Activated CD4-positive, alpha-beta T cell treated with anti-CD3 and anti-CD28 coated beads, Interleukin-2, amount 50 U/mL, for 1 hour (primary cell): ENCODE measurements around the gene TMEM8B.

Experiments used
- DNase-seq: peaks from one replicate; pipeline ENCODE4 v3.0.0-alpha.2; 2020

The TMEM8B gene, protein sequence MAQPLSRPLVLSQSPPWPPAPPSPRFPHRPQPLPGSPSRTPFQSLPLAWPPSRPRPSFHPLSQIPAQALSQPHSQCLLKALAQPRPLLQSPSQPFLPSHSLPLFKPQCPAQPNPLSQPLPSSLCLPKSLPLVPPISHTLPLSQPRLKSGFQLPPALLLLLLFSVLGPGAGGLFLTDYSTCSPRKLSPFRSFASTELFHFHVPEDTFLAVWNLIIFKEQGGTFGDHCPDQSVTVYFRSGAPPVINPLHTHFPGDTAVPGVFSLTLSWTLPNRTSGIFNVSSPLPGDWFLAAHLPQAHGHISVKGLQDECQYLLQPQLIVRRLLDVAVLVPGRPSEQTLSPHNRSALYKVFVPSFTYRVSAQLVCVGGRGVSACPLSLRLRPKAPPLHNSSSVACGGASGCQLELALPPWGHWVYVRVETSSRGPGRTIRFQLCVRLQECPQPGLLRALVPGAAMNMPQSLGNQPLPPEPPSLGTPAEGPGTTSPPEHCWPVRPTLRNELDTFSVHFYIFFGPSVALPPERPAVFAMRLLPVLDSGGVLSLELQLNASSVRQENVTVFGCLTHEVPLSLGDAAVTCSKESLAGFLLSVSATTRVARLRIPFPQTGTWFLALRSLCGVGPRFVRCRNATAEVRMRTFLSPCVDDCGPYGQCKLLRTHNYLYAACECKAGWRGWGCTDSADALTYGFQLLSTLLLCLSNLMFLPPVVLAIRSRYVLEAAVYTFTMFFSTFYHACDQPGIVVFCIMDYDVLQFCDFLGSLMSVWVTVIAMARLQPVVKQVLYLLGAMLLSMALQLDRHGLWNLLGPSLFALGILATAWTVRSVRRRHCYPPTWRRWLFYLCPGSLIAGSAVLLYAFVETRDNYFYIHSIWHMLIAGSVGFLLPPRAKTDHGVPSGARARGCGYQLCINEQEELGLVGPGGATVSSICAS

DNA sequence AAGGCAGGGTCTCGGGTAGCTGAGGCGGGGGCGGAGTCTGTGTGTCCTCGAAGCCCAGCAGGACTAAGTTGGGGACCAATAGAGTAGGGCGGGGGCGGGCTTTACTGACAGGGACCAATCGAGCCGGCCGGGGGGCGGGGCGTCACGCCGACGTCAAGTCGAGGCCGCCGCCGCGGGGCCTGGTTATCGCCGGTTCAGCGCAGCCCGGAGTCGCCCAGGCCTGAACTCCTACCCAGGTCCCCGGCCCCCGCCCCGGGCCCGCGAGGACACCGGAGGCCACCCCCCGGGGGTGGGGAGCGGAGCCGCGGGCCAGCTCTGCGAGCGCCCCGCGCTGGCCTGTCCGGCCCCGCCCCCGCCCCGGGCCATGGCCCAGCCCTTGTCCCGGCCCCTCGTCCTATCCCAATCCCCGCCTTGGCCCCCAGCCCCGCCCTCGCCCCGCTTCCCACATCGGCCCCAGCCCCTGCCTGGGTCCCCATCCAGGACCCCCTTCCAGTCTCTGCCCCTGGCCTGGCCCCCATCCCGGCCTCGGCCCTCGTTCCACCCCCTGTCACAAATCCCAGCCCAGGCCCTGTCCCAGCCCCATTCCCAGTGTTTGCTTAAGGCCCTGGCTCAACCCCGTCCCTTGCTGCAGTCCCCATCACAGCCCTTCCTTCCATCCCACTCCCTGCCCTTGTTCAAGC, at the start of gene TMEM8B:
Gene TMEM8B (plus strand): TSS at position 145 of the 680 bp plus-strand sequence. CDS start 220 bp downstream, at position 365.
- peak; percentile 96 for DNase-seq

DNA sequence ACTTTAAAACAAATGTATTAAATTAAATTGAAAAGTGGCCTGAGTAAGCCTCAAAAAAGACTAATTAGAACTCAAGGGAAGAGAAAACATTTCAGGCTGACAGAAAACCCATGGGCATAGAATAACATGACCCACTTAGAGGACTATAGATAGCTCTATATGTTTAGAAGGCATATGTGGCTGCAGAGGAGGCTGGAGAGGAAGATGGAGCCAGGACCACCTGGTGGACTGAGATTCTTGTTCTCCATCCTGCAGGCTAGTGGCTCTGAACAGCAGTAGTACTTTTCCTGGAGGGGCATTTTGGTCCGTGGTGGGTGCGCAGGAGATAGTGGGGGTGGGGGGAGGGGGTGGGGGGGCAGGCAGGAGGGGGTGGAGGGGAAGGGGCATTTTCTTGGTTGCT, 48.0 kb upstream of the TMEM8B start:
- no peak for DNase-seq

DNA sequence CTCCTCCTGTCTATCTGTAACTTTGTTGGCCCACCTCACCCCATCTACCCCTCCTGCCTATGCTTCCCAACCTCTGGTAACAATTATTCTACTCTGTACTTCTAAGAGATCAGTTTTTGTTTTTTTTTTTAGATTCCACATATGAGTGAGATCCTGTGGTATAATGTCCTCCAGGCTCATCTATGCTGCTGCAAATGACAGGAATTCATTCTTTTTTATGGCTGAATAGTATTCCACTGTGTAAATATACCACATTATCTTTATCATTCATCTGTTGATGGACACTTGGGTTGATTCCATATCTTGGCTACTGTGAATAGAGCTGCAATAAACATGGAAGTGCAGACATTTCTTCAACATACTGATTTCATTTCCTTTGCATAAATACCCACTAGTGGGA, 45.6 kb upstream of the TMEM8B start:
- DNase-seq = no peak

DNA sequence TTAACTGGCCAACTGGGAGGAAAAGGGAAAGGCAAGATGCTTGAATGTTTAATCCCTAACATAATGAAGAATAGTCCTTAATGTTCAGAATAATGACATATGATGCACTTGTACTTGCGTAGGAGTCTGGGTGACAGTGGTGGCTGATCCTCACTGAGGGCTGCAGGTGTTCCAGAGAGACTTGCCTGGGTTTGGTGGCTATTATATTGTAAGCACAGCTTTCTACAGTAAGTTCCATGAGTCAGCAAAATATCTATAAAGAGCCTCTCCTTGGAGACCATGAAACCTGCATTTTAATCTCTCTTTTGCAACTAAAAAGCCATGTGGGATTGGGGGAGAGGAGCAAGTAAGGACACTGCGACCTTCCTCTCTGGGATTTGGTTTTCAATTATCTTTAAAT, 39.5 kb upstream of the TMEM8B start:
- DNase-seq = no peak

DNA sequence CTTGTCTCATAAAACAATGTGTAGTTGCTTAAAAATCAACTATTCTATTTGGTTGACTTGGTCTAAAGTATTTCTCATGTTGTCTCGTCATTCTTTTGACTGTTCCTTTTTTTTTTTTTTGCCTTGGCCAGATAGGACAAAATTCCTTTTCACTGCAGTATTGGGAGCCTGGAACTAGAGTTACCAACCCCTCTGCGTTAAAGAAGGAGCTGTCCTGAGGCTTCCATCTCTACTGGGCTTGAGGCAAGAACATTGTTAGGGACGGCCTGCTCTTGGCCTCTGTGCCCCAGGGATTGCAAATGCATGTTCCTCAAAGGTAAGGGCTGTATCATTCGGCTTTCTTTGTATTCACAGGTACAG, 39.0 kb upstream of the TMEM8B start:
- no peak for DNase-seq

DNA sequence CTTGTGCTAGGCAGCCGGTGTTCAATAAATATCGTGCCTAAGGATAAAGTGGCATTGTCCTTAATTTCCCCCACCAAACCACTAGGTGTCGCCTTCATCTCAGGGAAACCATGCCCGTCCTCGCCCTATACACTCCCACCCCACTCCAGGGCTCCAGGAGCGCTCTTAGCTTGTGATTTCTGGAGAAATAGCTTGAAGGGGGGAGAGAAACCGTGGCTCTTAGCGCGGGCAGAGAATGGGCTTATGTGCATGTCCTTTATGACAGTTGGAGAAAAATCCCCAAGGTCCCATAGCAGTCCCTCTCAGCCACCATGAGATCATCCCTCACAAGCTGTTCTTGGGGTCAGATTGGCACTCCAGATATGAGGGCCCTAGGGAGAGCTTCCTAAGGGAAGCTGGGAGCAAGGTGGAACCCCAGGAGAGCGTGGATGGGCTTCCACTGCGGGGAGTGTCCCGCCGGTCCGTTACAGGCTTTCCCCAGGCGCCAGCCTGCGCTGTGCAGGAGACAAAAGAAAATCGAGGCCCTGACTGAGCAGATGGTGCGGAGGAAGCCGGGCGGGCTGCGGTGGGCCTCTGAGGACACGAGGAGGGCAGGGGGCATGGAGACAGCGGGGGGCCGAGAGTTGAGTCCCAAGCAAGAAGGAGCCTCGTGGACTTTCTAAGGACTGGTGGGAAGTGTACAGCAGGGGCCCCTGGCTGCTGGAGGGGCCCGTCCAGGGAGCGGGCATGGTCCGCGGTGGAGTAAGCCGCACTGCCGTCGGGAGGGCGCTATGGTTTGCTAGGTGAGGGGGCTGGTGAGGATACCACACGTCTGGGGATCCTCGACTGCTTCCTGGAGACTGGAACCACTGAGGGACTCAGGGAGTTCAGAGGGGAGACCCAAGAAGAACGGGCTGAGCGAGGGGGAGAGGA, 38.4 kb upstream of the TMEM8B start:
- DNase-seq = peak; percentile 51

DNA sequence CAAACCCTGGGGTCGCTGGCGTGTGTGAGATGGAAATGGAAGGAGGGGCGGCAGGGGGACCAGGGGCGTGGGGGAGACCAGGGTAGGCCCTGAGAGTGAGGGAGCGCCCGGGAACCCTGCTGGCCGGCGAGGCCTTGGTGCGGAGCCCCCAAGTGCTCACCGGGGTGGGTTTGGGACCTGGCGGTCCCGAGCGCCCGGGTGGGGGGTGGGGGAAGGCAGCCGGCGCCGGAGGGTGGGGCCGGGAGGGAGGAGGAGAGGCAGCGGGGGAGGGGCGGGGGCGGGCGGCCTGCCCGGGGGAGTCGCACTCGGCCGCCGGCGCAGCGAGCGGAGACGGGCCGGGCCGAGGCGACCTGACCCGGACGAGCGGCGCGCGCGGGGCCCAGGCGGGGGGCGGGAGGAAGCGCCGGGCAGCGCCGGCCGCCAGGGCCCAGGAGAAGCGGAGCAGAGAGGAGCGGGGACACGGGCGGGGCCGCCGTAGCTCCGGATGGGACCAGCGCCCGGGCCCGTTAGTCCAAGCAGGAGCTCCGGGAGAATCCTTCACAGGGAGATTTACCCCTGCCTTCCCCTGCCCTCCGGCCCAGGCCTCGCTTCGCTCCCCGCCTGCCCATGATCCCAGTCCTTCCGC, 37.6 kb upstream of the TMEM8B start, which contains the start of gene NPR2:
Gene NPR2 (plus strand): TSS at position 295 of the 625 bp plus-strand sequence. CDS start 818 bp downstream, outside the sequence.
- DNase-seq = no peak

DNA sequence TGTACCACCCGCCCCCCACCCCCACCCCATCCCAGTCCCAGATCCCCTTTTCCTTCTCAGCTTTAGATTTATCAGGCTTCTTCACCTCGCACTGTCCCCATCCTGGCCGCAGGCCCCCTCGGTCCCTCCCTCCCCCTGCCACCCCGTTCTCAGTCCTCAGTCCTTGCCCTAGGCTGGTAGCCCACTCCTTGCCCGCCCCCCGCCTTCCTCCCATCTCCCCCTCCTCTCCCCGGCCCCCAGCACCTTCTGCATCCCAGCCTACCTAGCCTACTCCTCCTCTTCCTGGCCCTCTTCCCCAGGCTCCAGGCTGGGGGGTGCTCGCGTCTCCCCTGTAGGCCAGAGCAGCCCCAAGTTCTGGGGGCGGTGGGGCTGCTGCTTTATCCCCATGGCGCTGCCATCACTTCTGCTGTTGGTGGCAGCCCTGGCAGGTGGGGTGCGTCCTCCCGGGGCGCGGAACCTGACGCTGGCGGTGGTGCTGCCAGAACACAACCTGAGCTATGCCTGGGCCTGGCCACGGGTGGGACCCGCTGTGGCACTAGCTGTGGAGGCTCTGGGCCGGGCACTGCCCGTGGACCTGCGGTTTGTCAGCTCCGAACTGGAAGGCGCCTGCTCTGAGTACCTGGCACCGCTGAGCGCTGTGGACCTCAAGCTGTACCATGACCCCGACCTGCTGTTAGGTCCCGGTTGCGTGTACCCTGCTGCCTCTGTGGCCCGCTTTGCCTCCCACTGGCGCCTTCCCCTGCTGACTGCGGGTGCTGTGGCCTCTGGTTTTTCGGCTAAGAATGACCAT, 36.8 kb upstream of the TMEM8B start:
- DNase-seq = no peak

DNA sequence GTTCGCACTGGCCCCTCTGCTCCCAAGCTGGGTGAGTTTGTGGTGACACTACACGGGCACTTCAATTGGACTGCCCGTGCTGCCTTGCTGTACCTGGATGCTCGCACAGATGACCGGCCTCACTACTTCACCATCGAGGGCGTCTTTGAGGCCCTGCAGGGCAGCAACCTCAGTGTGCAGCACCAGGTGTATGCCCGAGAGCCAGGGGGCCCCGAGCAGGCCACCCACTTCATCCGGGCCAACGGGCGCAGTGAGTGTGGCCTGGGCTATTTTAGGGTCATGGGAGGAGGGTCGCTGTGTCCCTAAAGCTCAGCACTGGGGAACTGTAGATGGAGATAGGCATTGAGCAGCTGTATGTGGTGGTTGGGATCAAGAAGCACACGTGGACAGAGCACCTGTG, 36.2 kb upstream of the TMEM8B start:
- no peak for DNase-seq

DNA sequence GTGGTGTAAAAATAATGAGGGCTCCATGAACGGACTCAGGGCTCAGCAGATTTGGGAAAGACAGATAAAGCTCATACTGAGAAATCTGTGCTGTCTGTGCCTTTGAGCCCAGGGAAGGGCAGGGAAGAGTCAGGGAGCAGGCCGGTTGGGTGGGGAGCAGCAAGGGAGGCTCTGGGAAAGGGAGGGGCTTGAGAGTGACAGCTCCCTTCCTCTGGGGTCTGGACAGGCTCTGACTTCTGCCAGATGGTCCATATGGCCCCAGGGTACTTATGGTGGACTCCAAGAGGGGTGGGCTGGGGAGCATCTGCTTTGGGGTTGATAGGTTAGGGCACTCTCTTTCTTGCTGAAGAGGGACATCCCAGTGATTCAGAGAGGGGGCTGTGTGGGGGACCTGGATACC, 35.6 kb upstream of the TMEM8B start:
- DNase-seq = no peak

DNA sequence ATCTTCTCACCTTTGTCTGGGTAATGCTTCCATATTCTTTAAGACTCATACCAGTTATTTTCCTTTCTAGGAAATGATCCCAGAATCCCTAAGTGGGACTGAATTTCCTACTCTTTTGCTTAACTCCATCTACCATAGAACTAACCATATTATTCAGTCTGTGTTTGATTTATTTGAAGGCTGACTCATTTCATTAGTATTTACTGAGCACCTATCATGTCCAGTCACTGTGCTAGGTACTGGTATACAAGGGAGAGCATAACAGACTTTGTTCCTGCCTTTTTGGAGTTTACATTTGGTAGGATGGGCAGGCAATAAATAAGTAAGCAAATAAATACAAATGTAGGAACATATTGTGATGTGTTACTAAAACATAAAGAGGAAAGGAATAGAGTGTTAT, 33.3 kb upstream of the TMEM8B start:
- DNase-seq = no peak

DNA sequence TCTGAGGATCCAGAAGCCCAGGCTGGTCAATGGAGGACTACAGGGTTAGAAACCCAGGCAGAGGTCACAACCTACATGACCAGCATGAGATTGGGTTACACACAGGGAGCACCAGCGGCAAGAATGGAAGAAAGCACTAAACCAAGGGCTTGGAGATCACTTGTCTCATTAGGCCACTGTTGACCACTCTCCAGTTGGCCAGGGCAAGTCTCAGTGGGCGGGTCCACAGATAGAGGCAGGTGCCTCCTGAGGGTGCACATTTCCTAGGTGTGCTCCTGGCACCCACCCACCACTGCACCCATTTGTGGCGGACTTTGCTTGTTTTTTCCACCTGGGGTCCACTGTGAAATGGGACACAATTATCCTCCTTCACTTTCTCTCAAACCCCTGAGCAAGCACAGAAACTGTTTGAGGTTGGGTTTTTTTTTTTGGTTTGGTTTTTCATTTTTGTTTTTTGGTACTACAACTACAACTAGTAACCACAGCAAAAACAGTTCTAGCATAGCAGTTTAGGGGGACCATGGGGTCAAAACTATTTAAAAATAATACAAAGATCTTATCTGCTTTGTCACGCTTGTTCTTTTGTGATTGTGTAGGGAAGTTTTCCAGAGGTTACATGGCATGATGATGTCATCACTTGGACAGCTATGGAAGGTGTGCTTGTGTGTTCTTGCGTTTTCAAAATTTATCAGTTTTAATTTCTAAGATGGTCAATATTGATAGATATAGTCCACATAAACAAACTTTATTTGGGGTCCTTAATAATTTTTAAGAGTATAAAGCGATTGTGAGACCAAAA, 31.5 kb upstream of the TMEM8B start:
- DNase-seq = no peak

DNA sequence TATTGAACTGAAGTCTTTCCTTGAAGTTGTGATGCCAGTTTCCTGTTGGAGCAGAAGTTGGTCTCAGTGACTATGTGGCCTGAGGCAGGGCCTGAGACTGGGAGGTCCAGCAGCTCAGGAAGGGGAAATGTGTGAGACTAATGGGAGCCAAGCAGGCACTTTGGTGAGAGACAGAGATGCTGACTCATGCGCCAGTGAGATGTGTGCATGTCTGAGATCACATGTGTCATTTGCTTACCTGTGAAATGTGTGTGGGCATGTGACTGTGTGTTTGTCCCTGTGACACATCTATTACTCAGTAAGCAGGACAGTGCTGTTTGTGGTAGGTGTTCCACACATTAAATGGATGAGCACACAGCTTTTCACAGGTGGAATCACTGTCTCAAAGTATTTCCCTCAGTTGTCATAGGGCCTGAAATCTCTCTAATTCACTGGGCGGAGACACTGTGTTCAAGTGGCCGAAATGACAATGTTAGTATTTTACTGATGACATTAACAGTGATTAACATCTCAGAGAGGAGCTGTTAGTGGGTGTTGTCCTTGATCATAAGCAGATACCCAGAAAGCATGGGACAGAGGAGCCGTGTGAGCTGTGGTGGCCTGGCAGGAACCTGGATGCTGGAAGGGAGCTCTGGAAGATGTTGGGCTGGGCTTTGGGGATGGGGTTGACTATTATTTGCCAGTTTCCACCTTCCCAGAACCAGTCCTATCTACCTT, 30.2 kb upstream of the TMEM8B start:
- no peak for DNase-seq

DNA sequence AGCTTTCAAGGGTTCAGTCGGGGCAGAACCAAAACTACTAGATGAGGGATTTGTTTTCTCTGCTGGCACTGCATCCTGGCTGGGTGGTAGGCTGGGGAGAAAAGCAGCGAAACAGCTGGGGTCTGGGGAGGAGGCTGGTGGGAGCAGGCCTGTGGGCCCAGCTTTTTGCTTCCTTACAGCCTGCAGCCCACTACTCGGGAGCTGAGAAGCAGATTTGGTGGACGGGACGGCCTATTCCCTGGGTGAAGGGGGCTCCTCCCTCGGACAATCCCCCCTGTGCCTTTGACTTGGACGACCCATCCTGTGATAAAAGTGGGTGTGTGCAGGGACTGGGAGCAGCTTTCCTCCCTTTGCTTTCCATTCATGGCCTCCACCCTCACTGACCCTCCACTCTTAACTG, 28.5 kb upstream of the TMEM8B start:
- no peak for DNase-seq

DNA sequence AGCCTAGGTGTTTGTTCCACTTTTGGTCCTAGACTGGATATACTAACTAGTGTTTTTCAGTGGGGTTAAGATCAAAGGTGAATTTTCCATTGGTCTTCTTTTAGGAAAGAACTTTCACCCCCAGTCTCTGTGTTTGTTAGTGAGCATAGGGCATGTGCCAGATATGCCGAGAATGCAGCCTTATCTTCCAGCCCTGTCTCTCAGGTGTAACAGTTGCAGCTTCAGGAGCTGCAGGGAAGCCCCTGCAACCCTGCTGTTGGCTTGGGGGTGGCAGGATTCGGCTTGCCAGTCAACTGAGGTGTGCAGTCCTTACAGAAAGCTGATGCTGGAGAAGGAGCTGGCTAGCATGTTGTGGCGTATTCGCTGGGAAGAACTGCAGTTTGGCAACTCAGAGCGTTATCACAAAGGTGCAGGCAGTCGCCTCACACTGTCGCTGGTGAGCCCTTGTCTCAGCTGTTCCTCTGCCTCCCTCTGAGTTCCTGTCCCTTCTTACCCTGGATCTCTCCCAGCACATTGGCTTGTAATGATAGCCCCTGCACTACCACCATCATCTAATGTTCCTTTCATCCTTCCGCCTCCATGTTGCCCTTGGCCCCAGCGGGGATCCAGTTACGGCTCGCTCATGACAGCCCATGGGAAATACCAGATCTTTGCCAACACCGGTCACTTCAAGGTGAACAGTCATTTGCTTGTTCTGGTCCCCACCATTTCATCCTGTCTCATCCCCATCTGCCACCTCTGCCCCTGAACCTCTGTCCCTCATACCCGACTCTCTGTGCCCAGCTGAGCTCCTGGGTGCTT, 27.5 kb upstream of the TMEM8B start:
- DNase-seq = no peak

DNA sequence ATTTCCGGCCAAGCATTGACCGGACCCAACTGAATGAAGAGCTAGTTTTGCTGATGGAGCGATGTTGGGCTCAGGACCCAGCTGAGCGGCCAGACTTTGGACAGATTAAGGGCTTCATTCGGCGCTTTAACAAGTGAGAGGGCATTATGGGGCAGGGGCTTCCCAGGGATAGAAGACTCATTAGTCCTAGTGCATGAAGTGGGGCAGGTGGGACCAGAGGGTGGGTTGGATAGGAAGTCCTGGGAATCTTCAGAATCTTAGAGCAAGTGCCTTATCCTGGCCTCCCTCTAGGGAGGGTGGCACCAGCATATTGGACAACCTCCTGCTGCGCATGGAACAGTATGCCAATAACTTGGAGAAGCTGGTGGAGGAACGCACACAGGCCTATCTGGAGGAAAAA, 22.9 kb upstream of the TMEM8B start:
- no peak for DNase-seq

DNA sequence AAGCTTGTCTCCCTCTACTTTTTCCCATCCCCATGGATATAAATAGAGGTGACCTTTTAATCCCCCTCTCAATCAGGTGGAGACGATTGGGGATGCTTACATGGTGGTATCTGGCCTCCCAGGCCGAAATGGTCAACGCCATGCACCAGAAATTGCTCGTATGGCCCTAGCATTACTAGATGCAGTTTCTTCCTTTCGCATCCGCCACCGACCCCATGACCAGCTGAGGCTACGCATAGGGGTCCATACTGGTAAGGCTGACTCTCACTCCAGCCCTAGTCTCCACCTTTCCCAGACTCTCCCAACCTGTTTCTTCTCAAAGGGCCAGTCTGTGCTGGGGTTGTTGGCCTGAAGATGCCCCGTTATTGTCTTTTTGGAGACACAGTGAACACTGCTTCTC, 20.6 kb upstream of the TMEM8B start:
- DNase-seq = no peak

DNA sequence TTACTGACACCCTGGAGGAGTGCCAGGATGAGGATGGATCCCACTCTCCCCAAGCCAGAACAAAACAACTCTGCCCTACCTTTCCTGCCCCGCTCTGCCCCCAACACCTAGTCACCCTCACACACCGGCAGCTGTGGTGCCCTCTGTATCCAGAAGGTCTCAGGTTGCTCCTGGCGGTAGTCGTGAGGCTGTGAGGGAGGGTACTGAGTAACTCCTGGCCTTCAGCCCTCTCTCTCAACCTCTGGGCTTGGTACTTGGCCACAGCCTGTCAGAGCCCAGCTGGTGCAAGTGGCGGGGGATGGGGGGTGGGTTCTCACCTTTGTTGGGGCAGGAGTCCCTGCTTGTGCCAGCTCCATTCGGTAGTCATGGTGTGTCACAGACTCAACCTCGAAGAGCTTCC, 18.9 kb upstream of the TMEM8B start:
- DNase-seq = no peak
